SK-N-SH (cell line): ENCODE measurements around the gene ICOSLG.

Experiments used
- FOXM1 ChIP-seq: IDR thresholded peaks from 2 replicates; pipeline ENCODE4 v1.4.0; 2012; ENCODE audit warnings: low read depth, mild to moderate bottlenecking
- GABPA ChIP-seq: IDR thresholded peaks from 2 replicates; pipeline ENCODE4 v1.4.0; 2012; ENCODE audit warnings: low read depth, mild to moderate bottlenecking
- POLR2AphosphoS5 ChIP-seq: IDR thresholded peaks from 2 replicates; pipeline ENCODE4 v1.6.1; 2012; ENCODE audit warnings: low read depth, low read length
- RFX5 ChIP-seq: IDR thresholded peaks from 2 replicates; pipeline ENCODE4 v1.6.1; 2012; ENCODE audit warnings: mild to moderate bottlenecking, improper control_type of control experiment, low read length
- RXRA ChIP-seq: IDR thresholded peaks from 2 replicates; pipeline ENCODE4 v1.4.0; 2012; ENCODE audit warnings: low read depth, mild to moderate bottlenecking, borderline replicate concordance
- TEAD4 ChIP-seq: IDR thresholded peaks from 2 replicates; pipeline ENCODE4 v1.4.0; 2012; ENCODE audit warnings: mild to moderate bottlenecking, borderline replicate concordance; ENCODE audit not compliant: insufficient read depth
- YY1 ChIP-seq: IDR thresholded peaks from 2 replicates; pipeline ENCODE4 v1.4.0; 2012; ENCODE audit warnings: low read depth, mild to moderate bottlenecking
- TF ChIP-seq, protein P1 (sequence below): fragments of 150-350 bp; IDR thresholded peaks from 2 replicates; pipeline ENCODE4 v1.6.1; 2017; ENCODE audit warnings: antibody characterized with exemption, low read length, low read depth, borderline replicate concordance
- TF ChIP-seq, protein P2 (sequence below): fragments of 200-600 bp; sonication (generic); IDR thresholded peaks from 2 replicates; pipeline ENCODE4 v1.6.1; 2017; ENCODE audit warnings: antibody characterized with exemption, mild to moderate bottlenecking, moderate library complexity
- TF ChIP-seq, protein P3 (sequence below): IDR thresholded peaks from 2 replicates; pipeline ENCODE4 v1.4.0; 2012; ENCODE audit warnings: low read depth
- TF ChIP-seq, protein P4 (sequence below): IDR thresholded peaks from 2 replicates; pipeline ENCODE4; 2012
- TF ChIP-seq, protein P5 (sequence below): IDR thresholded peaks from 2 replicates; pipeline ENCODE4 v1.4.0; 2012; ENCODE audit warnings: low read depth, borderline replicate concordance

DNA sequence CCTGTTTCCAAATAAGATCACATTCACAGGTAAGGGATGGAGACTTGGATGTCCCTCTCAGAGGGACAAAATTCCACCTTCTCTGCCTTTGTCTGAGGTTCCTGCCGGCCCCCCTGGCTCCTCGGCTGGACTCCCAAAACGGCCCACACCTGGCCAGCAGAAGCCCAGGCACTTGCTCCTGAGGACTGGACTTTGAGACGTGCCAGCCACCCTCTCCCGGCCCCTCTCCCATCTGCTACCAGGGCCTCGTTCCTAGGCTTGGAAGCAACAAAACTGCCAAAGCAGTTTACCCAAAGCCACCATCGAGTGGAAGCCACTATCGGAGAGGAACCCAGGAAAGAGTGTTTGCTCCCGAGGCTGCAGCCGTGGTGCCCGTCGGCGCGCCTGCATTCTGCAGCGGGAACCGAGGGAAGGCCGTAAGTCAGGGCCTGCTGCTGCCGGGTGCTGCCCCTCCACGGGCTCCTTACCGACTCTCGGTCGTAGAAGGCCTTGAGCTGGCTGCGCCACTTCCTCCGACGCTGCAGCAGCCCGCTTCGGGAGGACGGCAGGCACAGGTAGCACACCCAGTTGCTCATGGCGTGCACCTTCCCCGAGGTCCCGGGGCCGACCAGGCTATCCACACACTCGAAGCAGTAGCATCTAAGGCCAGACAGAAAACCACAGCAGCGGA, 17.4 kb upstream of the ICOSLG start:
- TF ChIP-seq, protein P1, sequence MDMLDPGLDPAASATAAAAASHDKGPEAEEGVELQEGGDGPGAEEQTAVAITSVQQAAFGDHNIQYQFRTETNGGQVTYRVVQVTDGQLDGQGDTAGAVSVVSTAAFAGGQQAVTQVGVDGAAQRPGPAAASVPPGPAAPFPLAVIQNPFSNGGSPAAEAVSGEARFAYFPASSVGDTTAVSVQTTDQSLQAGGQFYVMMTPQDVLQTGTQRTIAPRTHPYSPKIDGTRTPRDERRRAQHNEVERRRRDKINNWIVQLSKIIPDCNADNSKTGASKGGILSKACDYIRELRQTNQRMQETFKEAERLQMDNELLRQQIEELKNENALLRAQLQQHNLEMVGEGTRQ = no peak
- no peak for TF ChIP-seq TEAD4
- TF ChIP-seq, protein P2, sequence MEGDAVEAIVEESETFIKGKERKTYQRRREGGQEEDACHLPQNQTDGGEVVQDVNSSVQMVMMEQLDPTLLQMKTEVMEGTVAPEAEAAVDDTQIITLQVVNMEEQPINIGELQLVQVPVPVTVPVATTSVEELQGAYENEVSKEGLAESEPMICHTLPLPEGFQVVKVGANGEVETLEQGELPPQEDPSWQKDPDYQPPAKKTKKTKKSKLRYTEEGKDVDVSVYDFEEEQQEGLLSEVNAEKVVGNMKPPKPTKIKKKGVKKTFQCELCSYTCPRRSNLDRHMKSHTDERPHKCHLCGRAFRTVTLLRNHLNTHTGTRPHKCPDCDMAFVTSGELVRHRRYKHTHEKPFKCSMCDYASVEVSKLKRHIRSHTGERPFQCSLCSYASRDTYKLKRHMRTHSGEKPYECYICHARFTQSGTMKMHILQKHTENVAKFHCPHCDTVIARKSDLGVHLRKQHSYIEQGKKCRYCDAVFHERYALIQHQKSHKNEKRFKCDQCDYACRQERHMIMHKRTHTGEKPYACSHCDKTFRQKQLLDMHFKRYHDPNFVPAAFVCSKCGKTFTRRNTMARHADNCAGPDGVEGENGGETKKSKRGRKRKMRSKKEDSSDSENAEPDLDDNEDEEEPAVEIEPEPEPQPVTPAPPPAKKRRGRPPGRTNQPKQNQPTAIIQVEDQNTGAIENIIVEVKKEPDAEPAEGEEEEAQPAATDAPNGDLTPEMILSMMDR = no peak
- TF ChIP-seq, protein P3, sequence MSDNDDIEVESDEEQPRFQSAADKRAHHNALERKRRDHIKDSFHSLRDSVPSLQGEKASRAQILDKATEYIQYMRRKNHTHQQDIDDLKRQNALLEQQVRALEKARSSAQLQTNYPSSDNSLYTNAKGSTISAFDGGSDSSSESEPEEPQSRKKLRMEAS = no peak
- TF ChIP-seq, protein P4, sequence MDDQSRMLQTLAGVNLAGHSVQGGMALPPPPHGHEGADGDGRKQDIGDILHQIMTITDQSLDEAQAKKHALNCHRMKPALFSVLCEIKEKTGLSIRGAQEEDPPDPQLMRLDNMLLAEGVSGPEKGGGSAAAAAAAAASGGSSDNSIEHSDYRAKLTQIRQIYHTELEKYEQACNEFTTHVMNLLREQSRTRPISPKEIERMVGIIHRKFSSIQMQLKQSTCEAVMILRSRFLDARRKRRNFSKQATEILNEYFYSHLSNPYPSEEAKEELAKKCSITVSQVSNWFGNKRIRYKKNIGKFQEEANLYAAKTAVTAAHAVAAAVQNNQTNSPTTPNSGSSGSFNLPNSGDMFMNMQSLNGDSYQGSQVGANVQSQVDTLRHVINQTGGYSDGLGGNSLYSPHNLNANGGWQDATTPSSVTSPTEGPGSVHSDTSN = no peak
- TF ChIP-seq GABPA = no peak
- TF ChIP-seq, protein P5, sequence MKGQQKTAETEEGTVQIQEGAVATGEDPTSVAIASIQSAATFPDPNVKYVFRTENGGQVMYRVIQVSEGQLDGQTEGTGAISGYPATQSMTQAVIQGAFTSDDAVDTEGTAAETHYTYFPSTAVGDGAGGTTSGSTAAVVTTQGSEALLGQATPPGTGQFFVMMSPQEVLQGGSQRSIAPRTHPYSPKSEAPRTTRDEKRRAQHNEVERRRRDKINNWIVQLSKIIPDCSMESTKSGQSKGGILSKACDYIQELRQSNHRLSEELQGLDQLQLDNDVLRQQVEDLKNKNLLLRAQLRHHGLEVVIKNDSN = no peak
- TF ChIP-seq POLR2AphosphoS5 = no peak
- TF ChIP-seq RXRA = no peak
- TF ChIP-seq RFX5 = no peak
- TF ChIP-seq FOXM1 = no peak
- TF ChIP-seq YY1 = no peak
